ENCODE measurements around the gene OIT3.
A peak's percentile ranks its signal among the peaks of the same experiment; 100 is the strongest.
"Not testable (repeated sequence)": the region's sequence is repeated elsewhere in the genome, so short reads cannot be mapped to it uniquely, and the experiment has no call there.

Gene OIT3

DNA sequence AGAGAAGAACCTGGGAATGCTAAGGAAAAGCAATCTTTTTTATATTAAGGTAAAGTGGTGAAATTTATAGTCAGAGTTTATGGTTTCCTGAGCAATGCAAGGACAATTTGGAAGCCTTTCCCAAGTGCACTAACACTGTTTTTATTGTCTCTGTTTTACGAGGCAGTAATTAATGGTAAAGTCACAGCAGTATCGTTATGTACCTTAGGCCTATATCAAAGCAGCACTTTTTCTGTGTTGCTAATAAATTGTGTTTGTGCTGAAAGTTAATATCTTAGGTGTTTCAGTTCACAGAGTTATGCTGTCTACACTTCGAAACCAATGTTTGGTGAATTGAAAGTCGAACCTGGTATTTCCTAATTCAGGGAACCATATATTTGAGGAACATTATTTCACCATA lies 19.2 kb downstream of the OIT3 start:
- no peak for DNase-seq (ENCODE audit: low read depth)
- TF ChIP-seq, protein P1, sequence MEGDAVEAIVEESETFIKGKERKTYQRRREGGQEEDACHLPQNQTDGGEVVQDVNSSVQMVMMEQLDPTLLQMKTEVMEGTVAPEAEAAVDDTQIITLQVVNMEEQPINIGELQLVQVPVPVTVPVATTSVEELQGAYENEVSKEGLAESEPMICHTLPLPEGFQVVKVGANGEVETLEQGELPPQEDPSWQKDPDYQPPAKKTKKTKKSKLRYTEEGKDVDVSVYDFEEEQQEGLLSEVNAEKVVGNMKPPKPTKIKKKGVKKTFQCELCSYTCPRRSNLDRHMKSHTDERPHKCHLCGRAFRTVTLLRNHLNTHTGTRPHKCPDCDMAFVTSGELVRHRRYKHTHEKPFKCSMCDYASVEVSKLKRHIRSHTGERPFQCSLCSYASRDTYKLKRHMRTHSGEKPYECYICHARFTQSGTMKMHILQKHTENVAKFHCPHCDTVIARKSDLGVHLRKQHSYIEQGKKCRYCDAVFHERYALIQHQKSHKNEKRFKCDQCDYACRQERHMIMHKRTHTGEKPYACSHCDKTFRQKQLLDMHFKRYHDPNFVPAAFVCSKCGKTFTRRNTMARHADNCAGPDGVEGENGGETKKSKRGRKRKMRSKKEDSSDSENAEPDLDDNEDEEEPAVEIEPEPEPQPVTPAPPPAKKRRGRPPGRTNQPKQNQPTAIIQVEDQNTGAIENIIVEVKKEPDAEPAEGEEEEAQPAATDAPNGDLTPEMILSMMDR (IDR thresholded peaks at IDR 0.05; ENCODE audit: low read length, missing control alignments), result no peak
- no peak overlapping the region for H3K4me3 ChIP-seq (replicated peaks; ENCODE audit: low read depth, low read length)

DNA sequence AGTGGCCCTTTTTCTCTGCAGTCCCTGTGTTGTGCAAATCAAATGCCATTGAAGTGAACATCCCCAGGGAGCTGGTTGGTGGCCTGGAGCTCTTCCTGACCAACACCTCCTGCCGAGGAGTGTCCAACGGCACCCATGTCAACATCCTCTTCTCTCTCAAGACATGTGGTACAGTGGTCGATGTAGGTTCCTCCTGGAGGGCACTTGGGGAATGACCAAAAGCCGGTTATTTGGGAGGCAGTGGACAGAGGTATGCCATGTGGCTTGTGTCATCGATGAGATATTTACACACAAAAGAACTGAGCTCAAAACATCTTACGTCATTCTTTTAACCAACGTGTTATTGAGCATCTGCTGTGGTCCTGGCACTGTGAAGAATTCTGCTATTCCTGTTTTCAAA lies 19.7 kb downstream of the OIT3 start:
- TF ChIP-seq, protein P1 (IDR thresholded peaks at IDR 0.05; ENCODE audit: low read length, missing control alignments), result no peak
- H3K4me3 ChIP-seq (replicated peaks; ENCODE audit: low read depth, low read length), result no peak overlapping the region
- no peak for DNase-seq (ENCODE audit: low read depth)

DNA sequence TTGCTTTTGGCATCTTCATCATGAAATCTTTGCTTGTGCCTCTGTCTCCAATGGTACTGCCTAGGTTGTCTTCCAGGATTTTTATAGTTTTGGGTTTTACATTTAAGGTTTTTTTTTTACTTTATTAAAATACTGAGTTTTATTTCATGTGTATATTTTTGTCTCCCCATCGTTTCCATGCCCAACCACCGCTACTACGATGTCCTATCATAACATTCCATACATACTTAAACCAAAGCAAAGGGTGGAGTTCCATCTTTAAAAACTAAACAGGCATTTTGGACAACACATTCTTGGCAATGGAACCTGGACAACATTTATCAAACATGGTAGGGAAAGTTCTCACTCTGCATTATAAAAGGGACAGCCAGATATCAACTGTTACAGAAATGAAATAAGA lies 23.7 kb downstream of the OIT3 start:
- not testable (repeated sequence) for H3K4me3 ChIP-seq (replicated peaks; ENCODE audit: low read depth, low read length)
- peak; percentile 31 for DNase-seq (ENCODE audit: low read depth)

DNA sequence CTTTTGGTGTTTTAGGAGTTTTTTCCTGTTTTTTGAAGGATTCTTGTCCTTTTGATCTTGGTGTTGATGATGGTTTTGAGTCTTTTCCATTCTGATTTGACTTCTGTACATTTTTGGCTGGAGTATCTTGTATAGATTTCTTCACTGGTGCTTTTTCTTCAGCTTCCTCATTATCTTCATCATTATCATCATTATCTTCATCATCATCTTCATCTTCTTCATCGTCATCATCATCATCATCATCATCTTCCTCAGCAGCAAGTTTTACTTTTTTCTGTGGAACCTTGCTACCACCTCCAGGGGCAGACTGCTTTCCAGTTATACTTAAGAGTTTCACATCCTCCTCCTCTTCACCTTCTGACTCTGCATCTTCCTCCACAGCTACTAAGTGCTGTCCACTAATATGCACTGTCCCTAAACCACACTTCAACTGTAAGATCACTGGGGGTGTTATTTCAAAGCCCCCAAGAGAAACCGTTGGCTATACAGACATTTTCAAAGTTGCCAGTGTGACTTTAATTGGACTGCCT lies 24.3 kb downstream of the OIT3 start:
- not testable (repeated sequence) for H3K4me3 ChIP-seq (replicated peaks; ENCODE audit: low read depth, low read length); DNase-seq (ENCODE audit: low read depth)

DNA sequence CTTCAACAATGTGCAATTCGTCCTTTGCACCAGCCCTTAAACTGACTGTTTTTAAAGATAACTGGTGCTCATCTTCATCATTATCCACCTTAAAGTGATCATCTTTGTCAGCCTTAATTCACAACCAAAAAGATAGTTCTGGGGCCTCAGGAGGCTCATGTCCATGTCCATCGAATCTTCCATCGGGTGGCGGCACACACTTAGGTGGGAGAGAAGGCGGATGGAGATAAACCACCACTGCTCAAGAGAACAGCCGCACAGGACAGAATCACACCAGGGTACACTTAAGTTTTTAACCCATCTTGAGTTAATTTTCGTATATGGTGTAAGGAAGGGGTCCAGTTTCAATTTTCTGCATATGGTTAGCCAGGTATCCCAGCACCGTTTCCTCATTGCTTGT lies 24.8 kb downstream of the OIT3 start:
- TF ChIP-seq, protein P1 (IDR thresholded peaks at IDR 0.05; ENCODE audit: low read length, missing control alignments), result no peak
- no peak for DNase-seq (ENCODE audit: low read depth)
- no peak overlapping the region for H3K4me3 ChIP-seq (replicated peaks; ENCODE audit: low read depth, low read length)

DNA sequence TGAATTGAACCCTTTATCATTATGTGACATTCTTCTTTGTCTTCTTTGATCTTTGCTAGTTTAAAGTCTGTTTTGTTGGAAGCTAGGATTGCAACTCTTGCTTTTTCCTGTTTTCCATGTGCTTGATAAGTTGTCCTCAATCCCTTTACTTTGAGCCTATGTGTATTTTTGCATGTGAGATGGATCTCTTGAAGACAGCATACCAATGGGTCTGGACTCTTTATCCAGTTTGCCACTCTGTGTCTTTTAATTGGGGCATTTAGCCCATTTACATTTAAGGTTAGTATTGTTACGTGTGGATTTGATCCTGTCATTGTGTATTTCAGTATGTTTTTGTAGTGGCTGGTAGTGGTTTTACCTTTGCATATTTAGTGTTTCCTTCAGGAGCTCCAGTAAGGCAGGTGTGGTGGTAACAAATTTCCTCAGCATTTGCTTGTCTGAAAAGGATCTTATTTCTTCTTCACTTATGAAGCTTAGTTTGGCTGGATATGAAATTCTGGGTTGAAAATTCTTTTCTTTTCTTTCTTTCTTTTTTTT lies 27.7 kb downstream of the OIT3 start:
- not testable (repeated sequence) for H3K4me3 ChIP-seq (replicated peaks; ENCODE audit: low read depth, low read length)
- DNase-seq (ENCODE audit: low read depth), result peak; percentile 5

DNA sequence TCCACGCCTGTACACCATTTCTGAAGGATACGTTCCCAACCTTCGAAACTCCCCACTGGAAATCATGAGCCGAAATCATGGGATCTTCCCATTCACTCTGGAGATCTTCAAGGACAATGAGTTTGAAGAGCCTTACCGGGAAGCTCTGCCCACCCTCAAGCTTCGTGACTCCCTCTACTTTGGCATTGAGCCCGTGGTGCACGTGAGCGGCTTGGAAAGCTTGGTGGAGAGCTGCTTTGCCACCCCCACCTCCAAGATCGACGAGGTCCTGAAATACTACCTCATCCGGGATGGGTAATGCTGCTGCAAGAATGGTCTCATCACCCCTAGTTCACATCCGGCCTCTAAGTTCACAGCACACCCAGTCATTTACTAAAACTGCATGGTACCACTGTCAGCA lies 30.8 kb downstream of the OIT3 start:
- TF ChIP-seq, protein P1 (IDR thresholded peaks at IDR 0.05; ENCODE audit: low read length, missing control alignments), result no peak
- H3K4me3 ChIP-seq (replicated peaks; ENCODE audit: low read depth, low read length), result no peak overlapping the region
- no peak for DNase-seq (ENCODE audit: low read depth)

DNA sequence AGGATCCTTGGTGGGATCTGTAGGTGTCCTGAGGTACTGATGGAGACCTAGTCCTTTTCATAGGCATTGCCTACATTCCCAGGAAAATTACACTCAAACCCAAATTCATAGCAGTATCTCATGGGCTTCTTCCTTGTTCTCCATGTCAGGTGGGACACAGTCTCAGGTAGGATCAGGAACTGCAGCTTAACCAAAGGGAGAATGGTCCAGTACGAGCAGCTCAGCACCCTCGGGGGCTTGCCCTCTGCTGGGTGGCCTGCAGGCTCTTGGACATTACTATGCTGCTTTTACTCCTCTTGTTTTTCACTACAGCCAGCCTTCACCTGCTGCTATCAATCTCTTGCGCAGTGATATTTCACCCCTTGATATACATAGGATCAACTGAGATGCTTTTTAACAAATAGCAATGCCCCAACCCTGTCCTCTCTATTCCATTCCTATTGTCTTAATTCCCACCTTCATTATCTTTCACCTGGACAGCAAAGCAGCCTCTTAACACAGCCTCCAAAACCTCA lies 32.5 kb downstream of the OIT3 start:
- DNase-seq (ENCODE audit: low read depth), result no peak
- no peak overlapping the region for H3K4me3 ChIP-seq (replicated peaks; ENCODE audit: low read depth, low read length)
- TF ChIP-seq, protein P1 (IDR thresholded peaks at IDR 0.05; ENCODE audit: low read length, missing control alignments), result no peak
